ENCODE measurements around the gene TMPRSS11D.

- TF ChIP-seq CTCF (conservative IDR thresholded peaks at IDR 0.05; ENCODE audit: low read depth, low read length) (no peak), EZH2 (IDR thresholded peaks at IDR 0.05; ENCODE audit: borderline replicate concordance, low read depth, low read length, poor library complexity, severe bottlenecking) (no peak)
These were observed 344 bp downstream of the TMPRSS11D start for GRCh38 chr4:67883458-67883857.

Measured in A673 (cell line).